GM12891 (cell line): ENCODE results near the gene TPSB2.

Source experiments
- POLR2A ChIP-seq: IDR thresholded peaks from 2 replicates; pipeline ENCODE4 v1.6.1; 2011; ENCODE audit warnings: low read depth, low read length, control low read depth
- POLR2AphosphoS5 ChIP-seq: IDR thresholded peaks from 2 replicates; pipeline ENCODE4 v1.6.1; 2011; ENCODE audit warnings: low read depth, low read length, control low read depth
- SPI1 ChIP-seq: IDR thresholded peaks from 2 replicates; pipeline ENCODE4 v1.6.1; 2011; ENCODE audit warnings: low read depth, low read length, control low read depth
- TAF1 ChIP-seq: IDR thresholded peaks from 2 replicates; pipeline ENCODE4 v1.6.1; 2011; ENCODE audit warnings: low read depth, low read length, control low read depth

DNA sequence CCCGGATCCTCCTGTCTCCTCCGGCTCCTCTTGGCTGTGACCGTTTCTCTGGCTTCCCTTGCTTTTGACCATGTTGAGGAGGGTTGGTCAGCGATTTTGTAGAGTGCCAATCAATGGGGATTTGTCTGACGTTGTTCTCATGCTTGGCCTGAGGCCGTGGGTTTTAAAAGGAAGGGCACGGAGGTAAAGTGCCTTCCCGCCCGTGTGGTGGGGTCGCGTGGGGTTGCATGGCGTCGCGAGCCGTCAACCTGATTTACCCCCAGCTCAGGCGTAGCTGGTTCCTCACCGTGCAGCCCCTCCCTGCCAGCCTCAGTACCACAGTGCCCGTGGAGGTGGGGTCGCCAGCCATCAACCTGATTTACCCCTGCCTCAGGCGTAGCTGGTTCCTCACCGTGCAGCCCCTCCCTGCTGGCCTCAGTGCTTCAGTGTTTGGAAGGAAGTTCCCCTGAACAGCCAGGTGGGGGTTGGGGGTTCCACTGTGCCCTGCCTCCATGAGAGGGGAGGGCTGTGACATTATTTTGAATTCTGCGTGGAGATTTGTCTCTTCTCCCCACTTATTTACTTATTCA, 15.6 kb upstream of the TPSB2 start:
- no peak for TF ChIP-seq POLR2AphosphoS5
- TF ChIP-seq POLR2A, result no peak
- no peak for TF ChIP-seq TAF1
- TF ChIP-seq SPI1, result no peak
